G401 (cell line): ENCODE measurements around the gene TMEM11. TPM values are rescaled to one million over a fixed set of nuclear protein-coding genes. Genes with fewer than 3 reads are reported as not detected.
"Not testable (repeated sequence)": the region's sequence is repeated elsewhere in the genome, so short reads cannot be mapped to it uniquely, and the experiment has no call there.

Experiments
- DNase-seq: peaks from one replicate; pipeline ENCODE4 v3.0.0-alpha.2; 2015; ENCODE audit warnings: low spot score
- in situ Hi-C: cut with HindIII; loops from 2 replicates; pipeline ENCODE4 v1.10.0; 2016; ENCODE audit warnings: low sequenced_read_pairs, mixed read lengths
- total RNA-seq: library from RNA; depleted of rRNA; stranded (reverse); fragments of >200 nt; shearing (Covaris generic); gene quantifications from 2 replicates; pipeline ENCODE4 v1.2.3, GENCODE V29; 2014

Gene TMEM11
- total RNA-seq, 1 experiment from 2014 or later = 31.2 TPM

- in situ Hi-C loops = no loop called here
Measured at GRCh38 chr17:21193031-21193430, 20.9 kb downstream of the TMEM11 start.

GRCh38 chr17:21192414-21192813 is 21.5 kb downstream of the TMEM11 start:
- DNase-seq, in situ Hi-C loops: not testable (repeated sequence)

More at GRCh38 chr17:21193031-21193430, 20.9 kb downstream of the TMEM11 start:
- no peak for DNase-seq

GRCh38 chr17:21191698-21192097 is 22.3 kb downstream of the TMEM11 start:
- in situ Hi-C loops = no loop called here
- no peak for DNase-seq

- in situ Hi-C loops = no loop called here
- no peak for DNase-seq
Measured at GRCh38 chr17:21190078-21190477, 23.9 kb downstream of the TMEM11 start.

GRCh38 chr17:21189361-21189760 is 24.6 kb downstream of the TMEM11 start:
- DNase-seq = no peak
- in situ Hi-C loops = no loop called here

- in situ Hi-C loops = no loop called here
- DNase-seq = no peak
Measured at GRCh38 chr17:21186399-21187187, 27.4 kb downstream of the TMEM11 start.

DNA sequence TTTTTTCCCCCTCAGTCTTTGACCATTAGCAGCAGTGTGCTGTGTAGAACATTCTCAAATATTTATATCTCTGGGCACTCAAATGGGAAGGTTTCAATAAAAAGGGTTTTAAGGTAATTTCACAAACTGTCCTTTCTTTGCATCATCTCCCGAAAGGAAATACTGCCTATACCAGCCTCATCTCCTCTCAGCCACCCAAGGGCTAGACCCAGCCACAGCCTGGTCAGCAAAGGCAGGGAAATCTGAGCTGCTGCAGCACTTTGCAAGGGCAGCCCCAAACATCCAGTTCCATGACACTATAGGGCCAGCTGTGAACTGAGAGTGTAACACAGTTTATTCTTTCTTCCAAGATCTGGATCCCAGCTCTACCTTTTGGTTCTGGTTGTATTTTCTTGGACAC is 28.9 kb downstream of the TMEM11 start:
- no peak for DNase-seq
- in situ Hi-C loops = no loop called here

DNA sequence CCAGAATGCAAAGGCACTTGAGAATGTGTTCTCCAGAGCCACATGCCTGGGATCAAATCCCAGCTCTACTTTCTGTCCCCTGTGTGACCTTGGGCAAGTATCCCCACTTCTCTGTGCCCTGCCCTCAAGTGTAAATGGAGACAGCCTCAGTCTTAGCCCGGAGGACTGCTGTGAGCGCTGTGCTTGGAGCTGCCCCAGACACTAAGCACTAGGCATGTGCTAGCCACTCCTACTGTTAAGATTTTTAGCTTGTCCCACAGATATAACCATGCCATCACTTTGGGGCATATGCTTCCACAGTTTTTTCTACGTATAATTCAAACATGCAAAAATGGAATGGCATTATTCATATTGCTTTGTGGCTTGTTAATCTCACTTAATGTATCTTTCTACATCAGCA is 29.4 kb downstream of the TMEM11 start:
- in situ Hi-C loops = no loop called here
- DNase-seq = no peak

DNA sequence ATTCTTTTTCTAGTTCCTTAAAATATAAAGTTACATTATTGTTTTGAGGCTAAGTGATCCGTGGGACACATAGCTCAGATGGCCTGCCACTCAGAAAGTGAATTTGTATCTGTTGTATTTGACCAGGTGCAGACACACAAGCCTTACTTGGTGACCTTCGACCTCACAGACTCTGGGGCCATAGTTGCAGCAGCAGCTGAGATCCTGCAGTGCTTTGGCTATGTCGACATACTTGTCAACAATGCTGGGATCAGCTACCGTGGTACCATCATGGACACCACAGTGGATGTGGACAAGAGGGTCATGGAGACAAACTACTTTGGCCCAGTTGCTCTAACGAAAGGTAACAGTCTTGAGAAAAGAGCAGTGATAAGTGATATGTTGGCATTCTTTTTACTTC is 30.5 kb downstream of the TMEM11 start:
- DNase-seq = no peak
- in situ Hi-C loops = no loop called here

DNA sequence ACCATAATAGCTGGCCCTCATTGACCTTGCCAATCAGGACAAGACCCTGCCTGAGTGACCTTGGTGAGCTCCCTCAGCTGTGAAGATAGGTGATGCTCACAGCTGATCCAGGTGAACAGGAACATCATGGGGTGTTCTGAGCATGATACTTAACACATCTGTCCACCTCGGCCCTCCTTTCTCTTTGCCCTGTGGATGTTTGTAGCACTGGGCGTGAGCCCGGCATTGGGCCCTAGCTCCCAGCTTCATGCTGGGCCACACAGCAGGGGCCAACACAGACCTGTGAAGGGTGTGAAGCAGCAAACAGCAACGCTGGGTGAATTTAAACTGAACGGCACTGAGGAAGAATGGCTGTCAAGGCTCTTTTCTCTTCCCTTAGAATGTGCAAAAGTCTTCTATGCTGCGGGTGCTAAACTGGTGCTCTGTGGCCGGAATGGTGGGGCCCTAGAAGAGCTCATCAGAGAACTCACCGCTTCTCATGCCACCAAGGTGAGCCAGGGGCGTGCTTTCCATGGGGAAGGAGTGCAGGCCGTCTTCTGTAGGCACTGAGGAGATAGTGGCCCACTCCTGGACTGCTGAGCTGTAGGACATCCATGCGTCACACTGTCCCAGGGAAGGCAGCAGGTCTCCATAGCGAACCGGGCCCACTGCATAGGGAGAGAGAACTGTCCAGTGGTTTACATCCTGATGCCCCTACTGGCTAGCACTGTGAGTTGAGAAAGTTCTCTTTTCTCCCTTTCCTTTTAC is 35.9 kb downstream of the TMEM11 start:
- in situ Hi-C loops = no loop called here

DNA sequence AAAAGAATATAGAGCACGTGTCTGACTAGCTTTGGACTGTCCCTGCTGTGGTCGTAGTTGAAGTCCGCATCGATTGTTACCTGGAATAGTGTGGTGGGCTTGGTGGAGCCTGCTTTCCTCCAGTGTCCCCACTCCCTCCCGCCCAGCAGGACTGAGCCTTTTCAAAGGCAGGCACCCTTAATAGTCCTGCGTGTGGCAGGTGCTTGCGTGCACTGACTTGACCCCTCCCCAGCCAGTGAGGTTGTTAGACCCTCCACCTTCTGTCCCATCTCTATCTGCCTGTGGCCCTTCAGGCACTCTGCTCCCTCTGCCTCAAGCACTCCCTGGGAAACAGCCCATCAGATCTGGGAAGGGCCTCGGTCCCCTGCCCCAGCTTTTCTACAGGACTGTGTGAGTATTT is 36.6 kb downstream of the TMEM11 start:
- in situ Hi-C loops = no loop called here
- DNase-seq = no peak

More for the DNA sequence above, 35.9 kb downstream of the TMEM11 start:
- DNase-seq = no peak

DNA sequence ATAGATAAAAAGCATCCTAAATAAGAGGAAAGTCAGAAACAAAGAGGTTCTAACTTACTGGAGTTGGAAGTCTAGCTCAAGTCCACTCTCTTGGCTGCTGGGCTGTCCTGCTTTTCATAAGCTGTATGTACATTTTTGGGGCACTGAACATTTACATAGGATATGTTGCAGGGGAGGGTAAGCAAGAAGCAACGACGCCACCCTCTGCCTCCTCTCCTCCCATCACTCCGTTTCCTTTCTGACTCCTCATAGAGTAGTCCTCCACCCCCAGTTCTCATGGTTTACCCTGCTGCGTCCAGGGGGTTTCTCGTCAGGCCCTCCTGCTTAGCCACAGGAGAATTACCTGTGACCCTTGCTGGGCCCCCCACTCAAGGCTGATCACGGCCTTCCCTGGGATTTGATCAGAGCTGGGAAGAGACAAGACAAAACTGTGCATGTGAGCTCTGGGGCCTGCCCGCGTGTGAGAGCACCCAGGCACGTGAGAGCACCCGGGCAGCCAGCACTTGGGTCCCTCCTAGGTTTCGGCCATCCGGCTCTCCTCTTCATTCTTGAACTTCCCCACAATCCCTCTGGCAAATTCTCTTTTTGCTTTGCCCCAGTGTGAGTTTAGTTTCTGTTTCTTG is 37.1 kb downstream of the TMEM11 start:
- no peak for DNase-seq
- in situ Hi-C loops = no loop called here

DNA sequence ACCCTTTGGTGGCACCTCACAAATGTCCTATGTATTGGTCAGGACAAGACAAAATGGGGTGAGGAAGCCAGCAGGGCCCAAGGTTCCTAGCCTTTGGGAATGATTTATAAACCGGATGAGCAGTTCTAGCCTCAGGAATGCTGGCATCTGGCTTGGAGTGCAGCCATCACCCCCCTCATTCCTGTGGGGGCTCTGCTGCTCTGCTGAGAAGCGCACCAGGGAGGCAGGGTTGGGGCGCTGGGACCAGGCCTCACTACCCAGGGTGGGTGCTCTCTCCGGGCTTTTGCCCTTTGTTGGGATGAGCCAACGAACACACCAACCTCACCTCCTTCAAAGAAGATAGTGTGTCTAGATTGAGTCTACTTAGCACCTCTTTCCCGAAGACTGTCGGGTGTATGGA is 39.2 kb downstream of the TMEM11 start:
- no peak for DNase-seq
- in situ Hi-C loops = no loop called here

DNA sequence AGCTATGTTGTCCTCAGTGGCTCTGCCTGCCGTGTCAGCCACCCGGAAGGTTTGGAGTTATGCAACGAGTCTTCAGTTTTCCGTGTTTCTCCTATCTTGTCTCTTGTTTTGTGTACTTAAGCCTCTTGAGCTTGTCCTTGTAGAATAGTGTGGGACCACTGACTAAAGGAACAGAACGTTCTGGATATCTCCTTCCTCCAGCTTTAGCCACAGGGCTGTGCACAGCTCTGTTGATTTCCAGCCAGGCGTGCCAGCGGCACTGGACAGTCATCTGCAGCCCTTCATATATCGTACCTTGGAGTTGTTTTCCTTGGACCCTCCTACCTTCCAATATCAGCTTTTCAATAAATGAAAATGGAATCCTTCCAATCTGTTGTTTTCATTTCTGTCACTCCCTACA is 39.8 kb downstream of the TMEM11 start:
- in situ Hi-C loops = no loop called here
- DNase-seq = no peak

DNA sequence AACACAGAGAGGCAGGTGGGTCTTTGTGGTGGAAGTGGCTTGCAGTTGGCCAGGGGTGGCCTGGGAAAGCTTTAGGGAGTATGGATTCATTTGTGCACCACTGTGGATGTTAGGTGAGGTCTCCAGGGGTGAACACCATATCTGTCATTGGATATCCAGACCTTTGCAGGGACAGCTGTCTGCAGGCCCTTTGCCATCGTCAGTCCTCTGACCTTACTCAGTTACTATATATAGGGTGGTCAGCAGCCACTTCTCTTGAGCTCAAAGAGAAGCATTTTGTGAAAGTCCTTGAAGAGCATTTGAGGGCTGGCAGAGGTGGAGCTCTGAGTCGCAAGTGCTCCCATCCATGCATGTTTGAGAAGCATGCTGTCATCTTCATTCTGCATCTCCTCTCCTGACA is 40.4 kb downstream of the TMEM11 start:
- in situ Hi-C loops = no loop called here

GRCh38 chr17:21172846-21173245 is 41.1 kb downstream of the TMEM11 start:
- DNase-seq = no peak
- in situ Hi-C loops = no loop called here

More for the DNA sequence above, 40.4 kb downstream of the TMEM11 start:
- DNase-seq = no peak

GRCh38 chr17:21171970-21172510 is 41.9 kb downstream of the TMEM11 start:
- no peak for DNase-seq
- in situ Hi-C loops = no loop called here

DNA sequence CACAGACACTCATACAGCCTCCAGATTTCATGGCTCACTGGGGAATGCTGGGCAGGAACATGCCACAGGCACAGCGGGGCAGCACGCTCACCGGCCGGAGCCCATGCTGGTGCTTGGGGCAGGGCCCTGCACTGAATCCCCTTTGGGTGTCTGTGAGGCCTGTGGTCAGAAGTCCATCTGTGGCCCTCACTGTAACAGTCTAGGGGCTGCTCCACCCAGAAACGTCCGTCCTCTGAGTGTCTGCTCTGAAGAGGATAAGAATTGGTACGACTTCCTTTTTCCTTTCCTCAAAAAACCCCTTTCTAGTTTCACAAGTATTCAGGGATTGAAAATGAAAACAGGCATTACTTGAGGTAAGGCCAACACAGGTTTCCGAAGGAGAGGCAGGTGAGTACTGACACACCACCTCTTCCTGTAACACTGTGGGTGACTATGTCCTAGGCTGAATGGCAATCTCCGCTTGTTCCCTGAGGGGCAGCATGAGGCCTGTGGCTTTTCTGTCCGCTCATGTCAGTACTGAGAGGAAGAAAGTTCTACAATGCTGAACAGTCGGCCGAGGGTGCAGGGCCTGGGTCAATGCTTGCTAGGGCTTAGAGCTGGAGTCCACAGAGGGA is 42.5 kb downstream of the TMEM11 start:
- DNase-seq = no peak
- in situ Hi-C loops = no loop called here

DNA sequence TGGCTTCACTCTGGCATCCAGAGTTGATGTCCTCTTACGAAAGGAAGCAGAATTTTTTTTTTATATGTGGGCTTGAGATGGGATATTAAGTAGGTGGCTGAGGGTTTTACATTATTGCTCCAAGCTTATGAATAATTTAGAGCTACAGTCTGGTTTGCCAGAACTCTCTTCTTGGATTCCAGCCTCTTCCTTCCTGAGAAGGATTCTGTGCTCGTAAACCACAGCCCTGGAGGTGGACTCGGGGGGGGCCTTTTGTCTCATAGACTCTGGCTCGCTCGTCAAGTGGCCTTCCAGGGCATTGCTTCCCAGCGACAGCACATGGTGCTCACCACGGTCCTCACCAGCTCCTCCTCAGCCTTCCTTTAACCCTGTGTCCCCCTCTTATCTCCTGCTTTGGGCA is 43.2 kb downstream of the TMEM11 start:
- in situ Hi-C loops = no loop called here
- DNase-seq = no peak
